Right lobe of liver (tissue), 4 donors: ENCODE data around the gene RRP1.

Source experiments
- CTCF ChIP-seq, 4 donors: fragments of 200-600 bp in 3 of 4; fragments of 450-650 bp in 1 of 4; IDR thresholded peaks; one replicate each; pipeline versions ENCODE4 v1.5.1 to v1.8.0; 2016 to 2022; ENCODE audit warnings: antibody characterized with exemption in 4 of 4, mild to moderate bottlenecking in 2 of 4
- POLR2A ChIP-seq: fragments of 450-650 bp; IDR thresholded peaks from one replicate; pipeline ENCODE4 v1.6.1; 2017; ENCODE audit warnings: antibody characterized with exemption, mild to moderate bottlenecking
- donor health status: DM: no; HTN: no; CAD: no.
- donor health status: DM: no; HTN: no; CAD: no.
- donor health status: DM: no; HTN: yes; CAD: no.

- no peak for TF ChIP-seq CTCF (IDR thresholded peaks at IDR 0.05)
- no peak for TF ChIP-seq POLR2A
Measured at GRCh38 chr21:43774163-43774562, 15.2 kb upstream of the RRP1 start.
